H1 (cell line): ENCODE measurements around the gene MAP2K5. TPM values are rescaled to one million over a fixed set of nuclear protein-coding genes. Genes with fewer than 3 reads are reported as not detected.

Experiments
- BACH1 ChIP-seq: IDR thresholded peaks from 2 replicates; pipeline ENCODE4 v1.6.1; 2012; ENCODE audit warnings: low read length, improper control_type of control experiment
- CHD7 ChIP-seq: fragments of 300-600 bp; sonication (generic); IDR thresholded peaks from 2 replicates; pipeline ENCODE4 v1.7.1; 2012; ENCODE audit warnings: low read length, moderate library complexity, mild to moderate bottlenecking, inconsistent platforms; ENCODE audit not compliant: insufficient replicate concordance
- CREB1 ChIP-seq: IDR thresholded peaks from 2 replicates; pipeline ENCODE4 v1.6.1; 2012; ENCODE audit warnings: inconsistent platforms
- HDAC6 ChIP-seq: IDR thresholded peaks from one replicate; pipeline ENCODE4 v1.7.1; 2012; ENCODE audit warnings: low read depth, mild to moderate bottlenecking, inconsistent platforms, low read length, moderate library complexity
- MAFK ChIP-seq: IDR thresholded peaks from 2 replicates; pipeline ENCODE4 v1.6.1; 2012; ENCODE audit warnings: low read depth, mild to moderate bottlenecking, improper control_type of control experiment, low read length
- NRF1 ChIP-seq: IDR thresholded peaks from 2 replicates; pipeline ENCODE4 v1.6.1; 2011; ENCODE audit warnings: mild to moderate bottlenecking, low read depth, low read length, improper control_type of control experiment
- RXRA ChIP-seq: IDR thresholded peaks from 2 replicates; pipeline ENCODE4 v1.6.1; 2011; ENCODE audit warnings: low read depth, mild to moderate bottlenecking, low read length, moderate library complexity; ENCODE audit not compliant: insufficient read depth
- SAP30 ChIP-seq: fragments of 300-600 bp; sonication (generic); IDR thresholded peaks from 2 replicates; pipeline ENCODE4 v1.7.1; 2012; ENCODE audit warnings: low read length, moderate library complexity, mild to moderate bottlenecking, inconsistent platforms; ENCODE audit not compliant: insufficient read depth, insufficient replicate concordance
- SIRT6 ChIP-seq: IDR thresholded peaks from one replicate; pipeline ENCODE4 v1.7.1; 2012; ENCODE audit warnings: low read length, inconsistent platforms
- SRF ChIP-seq: IDR thresholded peaks from 2 replicates; pipeline ENCODE4 v1.6.1; 2011; ENCODE audit warnings: mild to moderate bottlenecking, low read depth, low read length, moderate library complexity
- TAF1 ChIP-seq: IDR thresholded peaks from 2 replicates; pipeline ENCODE4 v1.6.1; 2011; ENCODE audit warnings: mild to moderate bottlenecking, low read depth, low read length
- TEAD4 ChIP-seq: IDR thresholded peaks from 2 replicates; pipeline ENCODE4 v1.6.1; 2012; ENCODE audit warnings: low read depth, low read length, inconsistent platforms, mixed read lengths
- polyA plus RNA-seq, 7 experiments: library from polyadenylated mRNA; depleted of rRNA in 3 of 7; stranded (reverse) in 5 of 7; unstranded in 2 of 7; fragments of >200 nt in 5 of 7; fragments of 200-250 nt in 2 of 7; gene quantifications; 1 replicate in 5 of 7; 2 replicates in 1 of 7; 4 replicates in 1 of 7; pipeline versions ENCODE4 v1.2.1 to v1.2.3, GENCODE V29; 2011 to 2013; ENCODE audit warnings: missing spikeins in 2 of 7, mixed read lengths in 2 of 7
- total RNA-seq: library from RNA; stranded (reverse); fragmentation: NEBNext Ultra II Directional; extraction: Animal tissue kit (Norgen Biotek cat#: 25700); gene quantifications from 2 replicates; pipeline ENCODE4 v1.2.1, GENCODE V29; 2021
- TF ChIP-seq, protein P1 (sequence below): IDR thresholded peaks from 2 replicates; pipeline ENCODE4 v1.6.1; 2011; ENCODE audit warnings: low read depth, mild to moderate bottlenecking, low read length; ENCODE audit not compliant: insufficient read depth

The MAP2K5 gene
- total and polyA plus RNA-seq, 2 of the 8 experiments (the other 6 are each of a cell fraction or from before 2014, with no cell fraction given) = 4.4 to 15.8 TPM

DNA sequence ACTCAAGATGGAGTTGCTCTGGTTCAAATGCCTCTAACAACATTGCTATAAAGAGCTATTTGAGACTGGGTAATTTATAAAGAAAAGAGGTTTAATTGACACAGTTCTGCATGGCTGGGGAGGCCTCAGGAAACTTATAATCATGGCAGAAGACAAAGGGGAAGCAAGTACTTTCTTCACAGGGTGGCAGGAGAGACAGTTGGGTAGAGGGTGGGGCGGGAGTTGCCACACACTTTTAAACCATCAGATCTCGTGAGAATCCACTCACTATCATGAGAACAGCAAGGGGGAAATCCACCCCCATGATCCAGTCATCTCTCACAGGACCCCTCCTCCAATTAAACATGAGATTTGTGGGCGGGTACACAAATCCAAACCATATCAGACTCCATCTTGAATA lies 30.7 kb downstream of the MAP2K5 start (continued):
- no peak for TF ChIP-seq CHD7
- TF ChIP-seq SAP30 = no peak
- no peak for TF ChIP-seq TAF1
- TF ChIP-seq RXRA = no peak
- TF ChIP-seq SRF = no peak
- no peak for TF ChIP-seq MAFK
- no peak for TF ChIP-seq HDAC6
- TF ChIP-seq, protein P1, sequence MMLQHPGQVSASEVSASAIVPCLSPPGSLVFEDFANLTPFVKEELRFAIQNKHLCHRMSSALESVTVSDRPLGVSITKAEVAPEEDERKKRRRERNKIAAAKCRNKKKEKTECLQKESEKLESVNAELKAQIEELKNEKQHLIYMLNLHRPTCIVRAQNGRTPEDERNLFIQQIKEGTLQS = no peak
- TF ChIP-seq NRF1 = no peak
- TF ChIP-seq CREB1 = no peak
- TF ChIP-seq SIRT6 = no peak
- no peak for TF ChIP-seq TEAD4
- no peak for TF ChIP-seq BACH1
